ENCODE data around the gene ESM1.
A peak's percentile ranks its signal among the peaks of the same experiment; 100 is the strongest.

Gene ESM1

DNA sequence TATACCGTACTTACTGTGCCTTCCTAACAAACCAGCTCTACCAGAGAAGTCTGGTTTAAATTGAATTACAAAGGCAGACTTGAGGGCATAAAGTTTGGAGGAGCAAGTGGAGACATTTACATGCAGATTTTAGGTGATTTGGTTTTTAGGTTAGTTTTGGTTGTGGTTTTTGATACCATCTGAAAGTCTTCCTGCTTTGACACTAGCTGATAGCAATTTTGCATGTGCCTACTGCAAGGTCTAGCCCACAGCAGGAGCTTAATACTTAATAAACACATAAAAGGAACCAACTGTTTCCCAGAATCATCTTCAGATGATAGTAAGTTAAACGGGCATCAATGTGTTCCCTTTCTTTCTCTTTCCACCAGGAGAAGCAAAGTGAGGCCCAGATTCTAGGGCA lies 3.4 kb upstream of the ESM1 start:
- Histone ChIP-seq H3K9me3 (ENCODE audit: insufficient read depth, low read depth, low read length) (no peaks in the 10 kb centered on the region), H2AFZ (ENCODE audit: low read length) (no peak overlapping the region), H3K79me2 (ENCODE audit: insufficient read depth, low read length) (no peaks in the 10 kb centered on the region), H3K9ac (ENCODE audit: low read depth, low read length, poor library complexity, severe bottlenecking) (no peak overlapping the region), H3F3A (ENCODE audit: low read depth) (no peaks in the 10 kb centered on the region), H3K36me3 (ENCODE audit: insufficient read depth, low read length) (no peaks in the 10 kb centered on the region), H4K20me1 (ENCODE audit: insufficient read depth, low read length, poor library complexity, severe bottlenecking) (no peaks in the 10 kb centered on the region), H3K4me2 (ENCODE audit: low read depth, low read length, poor library complexity, severe bottlenecking) (peak overlapping the region; percentile 43), H3K4me3 (ENCODE audit: low read length, poor library complexity, severe bottlenecking) (no peak overlapping the region), H3K27me3 (ENCODE audit: insufficient read depth, low read length, poor library complexity, severe bottlenecking) (no peaks in the 10 kb centered on the region), H3K9me2 (replicated peaks; ENCODE audit: low read depth, low read length) (no peaks in the 10 kb centered on the region), H3K4me1 (ENCODE audit: insufficient read depth, low read length, poor library complexity, severe bottlenecking) (peaks cover 25% of the 10 kb centered on the region)
- TF ChIP-seq, protein P1, sequence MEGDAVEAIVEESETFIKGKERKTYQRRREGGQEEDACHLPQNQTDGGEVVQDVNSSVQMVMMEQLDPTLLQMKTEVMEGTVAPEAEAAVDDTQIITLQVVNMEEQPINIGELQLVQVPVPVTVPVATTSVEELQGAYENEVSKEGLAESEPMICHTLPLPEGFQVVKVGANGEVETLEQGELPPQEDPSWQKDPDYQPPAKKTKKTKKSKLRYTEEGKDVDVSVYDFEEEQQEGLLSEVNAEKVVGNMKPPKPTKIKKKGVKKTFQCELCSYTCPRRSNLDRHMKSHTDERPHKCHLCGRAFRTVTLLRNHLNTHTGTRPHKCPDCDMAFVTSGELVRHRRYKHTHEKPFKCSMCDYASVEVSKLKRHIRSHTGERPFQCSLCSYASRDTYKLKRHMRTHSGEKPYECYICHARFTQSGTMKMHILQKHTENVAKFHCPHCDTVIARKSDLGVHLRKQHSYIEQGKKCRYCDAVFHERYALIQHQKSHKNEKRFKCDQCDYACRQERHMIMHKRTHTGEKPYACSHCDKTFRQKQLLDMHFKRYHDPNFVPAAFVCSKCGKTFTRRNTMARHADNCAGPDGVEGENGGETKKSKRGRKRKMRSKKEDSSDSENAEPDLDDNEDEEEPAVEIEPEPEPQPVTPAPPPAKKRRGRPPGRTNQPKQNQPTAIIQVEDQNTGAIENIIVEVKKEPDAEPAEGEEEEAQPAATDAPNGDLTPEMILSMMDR (conservative IDR thresholded peaks at IDR 0.05; ENCODE audit: low read length), result no peak
- TF ChIP-seq EZH2phosphoT487 (IDR thresholded peaks at IDR 0.05; ENCODE audit: borderline replicate concordance), result no peak

DNA sequence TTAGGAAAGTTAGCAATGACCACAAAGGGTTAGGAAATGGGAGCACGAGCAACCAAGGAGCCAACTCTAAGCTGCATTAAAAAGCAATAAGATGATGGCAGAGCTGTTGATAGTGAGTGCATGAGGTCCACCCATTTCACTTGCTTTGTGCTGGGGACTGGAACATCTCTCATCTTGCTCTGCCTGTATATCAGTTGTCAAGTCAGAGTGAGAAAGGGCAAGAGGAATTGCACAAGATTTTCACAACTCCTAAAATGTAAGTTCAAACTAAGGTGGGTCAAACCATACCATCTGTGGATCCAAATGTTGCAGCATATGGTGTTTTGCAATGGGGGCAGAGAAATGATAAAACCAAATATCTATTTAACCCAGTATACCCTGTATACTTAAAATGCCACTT lies 2.8 kb upstream of the ESM1 start:
- Histone ChIP-seq H2AFZ (ENCODE audit: low read length) (no peak overlapping the region), H3K4me2 (ENCODE audit: low read depth, low read length, poor library complexity, severe bottlenecking) (peak overlapping the region; percentile 43), H3K36me3 (ENCODE audit: insufficient read depth, low read length) (no peaks in the 10 kb centered on the region), H3K27me3 (ENCODE audit: insufficient read depth, low read length, poor library complexity, severe bottlenecking) (no peaks in the 10 kb centered on the region), H3K9me3 (ENCODE audit: insufficient read depth, low read depth, low read length) (no peaks in the 10 kb centered on the region), H3K4me1 (ENCODE audit: insufficient read depth, low read length, poor library complexity, severe bottlenecking) (peaks cover 27% of the 10 kb centered on the region), H4K20me1 (ENCODE audit: insufficient read depth, low read length, poor library complexity, severe bottlenecking) (no peaks in the 10 kb centered on the region), H3K79me2 (ENCODE audit: insufficient read depth, low read length) (no peaks in the 10 kb centered on the region), H3K4me3 (ENCODE audit: low read length, poor library complexity, severe bottlenecking) (no peak overlapping the region), H3K9ac (ENCODE audit: low read depth, low read length, poor library complexity, severe bottlenecking) (no peak overlapping the region), H3F3A (ENCODE audit: low read depth) (no peaks in the 10 kb centered on the region), H3K9me2 (replicated peaks; ENCODE audit: low read depth, low read length) (no peaks in the 10 kb centered on the region)
- no peak for TF ChIP-seq EZH2phosphoT487 (IDR thresholded peaks at IDR 0.05; ENCODE audit: borderline replicate concordance)
- TF ChIP-seq, protein P1 (conservative IDR thresholded peaks at IDR 0.05; ENCODE audit: low read length), result no peak

DNA sequence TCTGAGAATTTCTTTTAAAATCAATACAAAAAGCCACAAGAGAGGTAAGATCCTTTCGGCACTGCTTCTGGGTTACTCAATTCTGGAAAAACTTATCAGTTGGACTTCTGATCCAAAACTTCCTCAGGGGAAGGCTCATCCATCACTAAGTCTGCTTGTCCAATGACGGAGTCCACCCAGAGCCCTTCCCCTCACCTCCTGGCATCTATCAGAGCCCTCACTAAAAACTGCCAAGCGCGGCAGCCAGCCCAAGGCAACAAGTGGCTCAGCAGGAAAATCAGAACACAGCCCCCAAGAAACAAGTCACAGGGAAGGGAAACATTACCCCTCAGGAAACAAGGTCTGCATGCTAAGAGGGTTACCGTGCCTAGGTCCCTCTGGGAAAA lies 869 bp upstream of the ESM1 start:
- no peaks in the 10 kb centered on the region for H3K36me3 ChIP-seq (ENCODE audit: insufficient read depth, low read length)
- TF ChIP-seq, protein P1 (conservative IDR thresholded peaks at IDR 0.05; ENCODE audit: low read length), result no peak
- no peak for TF ChIP-seq EZH2phosphoT487 (IDR thresholded peaks at IDR 0.05; ENCODE audit: borderline replicate concordance)
- H2AFZ ChIP-seq (ENCODE audit: low read length), result no peak overlapping the region
- no peak overlapping the region for H3K4me3 ChIP-seq (ENCODE audit: low read length, poor library complexity, severe bottlenecking)
- peaks cover 25% of the 10 kb centered on the region for H3K4me1 ChIP-seq (ENCODE audit: insufficient read depth, low read length, poor library complexity, severe bottlenecking)
- H3K79me2 ChIP-seq (ENCODE audit: insufficient read depth, low read length), result no peaks in the 10 kb centered on the region
- no peaks in the 10 kb centered on the region for H3K27me3 ChIP-seq (ENCODE audit: insufficient read depth, low read length, poor library complexity, severe bottlenecking)
- H3K9me3 ChIP-seq (ENCODE audit: insufficient read depth, low read depth, low read length), result no peaks in the 10 kb centered on the region
- H3K9ac ChIP-seq (ENCODE audit: low read depth, low read length, poor library complexity, severe bottlenecking), result no peak overlapping the region
- H3K4me2 ChIP-seq (ENCODE audit: low read depth, low read length, poor library complexity, severe bottlenecking), result no peak overlapping the region
- H3F3A ChIP-seq (ENCODE audit: low read depth), result no peaks in the 10 kb centered on the region
- H4K20me1 ChIP-seq (ENCODE audit: insufficient read depth, low read length, poor library complexity, severe bottlenecking), result no peaks in the 10 kb centered on the region
- H3K9me2 ChIP-seq (replicated peaks; ENCODE audit: low read depth, low read length), result no peaks in the 10 kb centered on the region

Measured in Loucy (cell line).